Gastroesophageal sphincter (tissue), 4 donors: ENCODE measurements around the gene PUS7L. TPM values are rescaled to one million over a fixed set of nuclear protein-coding genes. Genes with fewer than 3 reads are reported as not detected.
A peak's percentile ranks its signal among the peaks of the same experiment; 100 is the strongest.
"Not testable (repeated sequence)": the region's sequence is repeated elsewhere in the genome, so short reads cannot be mapped to it uniquely, and the experiment has no call there.

ENCODE experiments used
- ATAC-seq: fragments of 150-250 bp; one replicate; pipeline ENCODE4 v1.9.1; 2016; ENCODE audit warnings: mild to moderate bottlenecking, moderate library complexity
- H3K27ac ChIP-seq, 4 donors: fragments of 200-600 bp; sonication (generic) in 3 of 4; 1 replicate in 3 of 4; 2 replicates in 1 of 4; pipeline ENCODE4 v1.5.1; 2016 to 2019
- H3K27me3 ChIP-seq: fragments of 200-600 bp; sonication (generic); one replicate; pipeline ENCODE4 v1.5.1; 2019
- H3K36me3 ChIP-seq, 2 donors: fragments of 200-600 bp; sonication (generic); one replicate each; pipeline ENCODE4 v1.5.1; 2019; ENCODE audit warnings: control low read depth in 1 of 2
- H3K4me1 ChIP-seq, 3 donors: fragments of 200-600 bp; sonication (generic); 1 replicate in 2 of 3; 2 replicates in 1 of 3; pipeline ENCODE4 v1.5.1; 2016 to 2019; ENCODE audit warnings: control low read depth in 2 of 3
- H3K4me3 ChIP-seq, 2 donors: fragments of 200-600 bp; sonication (generic); one replicate each; pipeline ENCODE4 v1.5.1; 2019; ENCODE audit warnings: mild to moderate bottlenecking in 1 of 2, moderate library complexity in 1 of 2
- H3K9me3 ChIP-seq, 3 donors: fragments of 200-600 bp; sonication (generic); one replicate each; pipeline ENCODE4 v1.5.1; 2017 to 2019; ENCODE audit warnings: control low read depth in 2 of 3
- EP300 ChIP-seq: sonication (generic); formaldehyde crosslinking; IDR thresholded peaks from one replicate; pipeline ENCODE4 v1.6.1; 2017; ENCODE audit warnings: antibody characterized with exemption, mild to moderate bottlenecking
- POLR2A ChIP-seq, 2 donors: fragments of 450-650 bp; IDR thresholded peaks; one replicate each; pipeline ENCODE4 v1.6.1; 2017; ENCODE audit warnings: antibody characterized with exemption in 2 of 2, mild to moderate bottlenecking in 2 of 2, moderate library complexity in 1 of 2
- POLR2AphosphoS5 ChIP-seq: sonication (generic); formaldehyde crosslinking; IDR thresholded peaks from one replicate; pipeline ENCODE4 v1.6.1; 2017; ENCODE audit warnings: antibody characterized with exemption
- WGBS, 2 donors: methylation state at CpG; one replicate each; pipeline ENCODE4 v1.1.5; 2018; ENCODE audit warnings: low coverage in 1 of 2; 5-methylcytosine and 5-hydroxymethylcytosine counted together
- total RNA-seq, 4 donors: library from RNA; depleted of rRNA; stranded (reverse); fragments of >200 nt; gene quantifications; one replicate each; pipeline ENCODE4 v1.1.0, GENCODE V29; 2016
- TF ChIP-seq, protein P1 (sequence below), 4 experiments: fragments of 200-600 bp in 2 of 4; fragments of 450-650 bp in 2 of 4; sonication (generic) in 1 of 4; IDR thresholded peaks; one replicate each; pipeline ENCODE4 v1.5.1; 2017 to 2019; ENCODE audit warnings: antibody characterized with exemption in 4 of 4, mild to moderate bottlenecking in 2 of 4, moderate library complexity in 2 of 4

PUS7L gene
- total RNA-seq, 4 donors from 2014 or later = 5.4 to 11.7 (median 9.7) TPM

DNA sequence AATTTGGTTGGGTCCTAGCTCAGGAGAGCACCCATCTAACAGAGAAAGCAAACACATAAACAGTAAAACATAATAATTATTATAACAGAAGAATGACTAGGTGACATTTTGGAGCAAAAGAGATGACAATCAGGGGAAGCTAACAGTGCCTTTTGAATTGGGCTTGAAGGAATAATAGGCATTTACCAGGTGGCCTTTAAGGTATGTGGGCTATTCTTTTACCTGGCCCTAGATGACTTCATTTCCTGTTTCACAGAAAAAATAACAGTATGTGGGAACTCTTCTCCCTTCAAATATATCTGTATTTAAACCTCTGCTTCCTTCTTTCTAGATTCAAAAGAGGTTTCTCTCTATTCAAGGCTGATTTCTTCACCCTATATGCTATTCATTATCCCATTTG, 4.0 kb upstream of the PUS7L start:
- Histone ChIP-seq H3K9me3 (no peaks in the 10 kb centered on the region), H3K4me1 (peaks cover 6 to 31% (median 17%) of the 10 kb centered on the region in 3 donors), H3K27me3 (no peaks in the 10 kb centered on the region), H3K27ac (no peak overlapping the region), H3K4me3 (no peak overlapping the region), H3K36me3 (no peaks in the 10 kb centered on the region)
- TF ChIP-seq EP300 (no peak), POLR2AphosphoS5 (no peak), POLR2A (IDR thresholded peaks at IDR 0.05) (no peak)
- TF ChIP-seq, protein P1, sequence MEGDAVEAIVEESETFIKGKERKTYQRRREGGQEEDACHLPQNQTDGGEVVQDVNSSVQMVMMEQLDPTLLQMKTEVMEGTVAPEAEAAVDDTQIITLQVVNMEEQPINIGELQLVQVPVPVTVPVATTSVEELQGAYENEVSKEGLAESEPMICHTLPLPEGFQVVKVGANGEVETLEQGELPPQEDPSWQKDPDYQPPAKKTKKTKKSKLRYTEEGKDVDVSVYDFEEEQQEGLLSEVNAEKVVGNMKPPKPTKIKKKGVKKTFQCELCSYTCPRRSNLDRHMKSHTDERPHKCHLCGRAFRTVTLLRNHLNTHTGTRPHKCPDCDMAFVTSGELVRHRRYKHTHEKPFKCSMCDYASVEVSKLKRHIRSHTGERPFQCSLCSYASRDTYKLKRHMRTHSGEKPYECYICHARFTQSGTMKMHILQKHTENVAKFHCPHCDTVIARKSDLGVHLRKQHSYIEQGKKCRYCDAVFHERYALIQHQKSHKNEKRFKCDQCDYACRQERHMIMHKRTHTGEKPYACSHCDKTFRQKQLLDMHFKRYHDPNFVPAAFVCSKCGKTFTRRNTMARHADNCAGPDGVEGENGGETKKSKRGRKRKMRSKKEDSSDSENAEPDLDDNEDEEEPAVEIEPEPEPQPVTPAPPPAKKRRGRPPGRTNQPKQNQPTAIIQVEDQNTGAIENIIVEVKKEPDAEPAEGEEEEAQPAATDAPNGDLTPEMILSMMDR (IDR thresholded peaks at IDR 0.05) = no peak
- ATAC-seq = no peak

DNA sequence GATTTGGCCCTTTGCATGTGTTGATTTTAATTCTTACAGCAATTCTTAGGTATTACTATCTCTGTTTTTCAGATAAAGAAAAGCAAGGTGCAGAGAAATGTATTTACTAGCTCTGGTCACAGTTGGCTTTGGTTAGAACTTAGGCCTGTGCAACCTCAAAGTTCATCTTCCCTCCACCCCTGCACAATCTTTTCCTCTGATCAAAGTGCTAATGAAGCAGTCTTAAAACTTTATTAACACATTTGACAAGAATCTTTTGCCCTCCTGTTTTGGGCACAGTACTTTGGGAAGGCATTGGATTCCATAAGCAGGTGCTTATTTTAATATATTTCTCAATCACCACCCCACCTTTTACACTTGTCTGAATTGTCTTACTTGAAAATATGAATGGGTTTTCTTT, 2.9 kb upstream of the PUS7L start:
- no peaks in the 10 kb centered on the region for H3K9me3 ChIP-seq
- ATAC-seq = no peak
- no peaks in the 10 kb centered on the region for H3K27me3 ChIP-seq
- no peaks in the 10 kb centered on the region for H3K36me3 ChIP-seq
- peaks cover 6 to 35% (median 18%) of the 10 kb centered on the region in 3 donors for H3K4me1 ChIP-seq
- no peak overlapping the region for H3K27ac ChIP-seq
- no peak overlapping the region for H3K4me3 ChIP-seq
- TF ChIP-seq EP300 = no peak
- TF ChIP-seq, protein P1 (IDR thresholded peaks at IDR 0.05) = no peak

DNA sequence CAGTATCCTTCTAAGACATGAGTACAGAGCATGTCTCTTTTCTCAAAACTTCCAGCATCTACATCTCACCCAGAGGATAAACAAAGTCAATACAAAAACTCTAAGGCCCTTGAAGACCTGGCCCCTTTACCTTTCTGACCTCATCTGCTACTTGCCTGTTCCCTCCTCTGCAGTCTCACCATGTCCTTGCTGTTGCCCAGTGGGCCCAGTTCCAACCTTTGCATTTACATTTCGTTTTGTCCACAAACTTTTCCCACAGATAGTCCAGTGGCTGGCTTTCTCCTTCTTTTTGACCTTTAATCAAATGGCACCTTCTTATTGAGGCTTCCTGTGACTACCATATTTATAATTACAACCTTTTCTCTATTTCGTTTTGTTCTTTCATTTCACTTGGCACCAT, 1.8 kb upstream of the PUS7L start:
- TF ChIP-seq, protein P1 (IDR thresholded peaks at IDR 0.05) = no peak
- TF ChIP-seq POLR2A (IDR thresholded peaks at IDR 0.05) (no peak), EP300 (no peak), POLR2AphosphoS5 (no peak)
- Histone ChIP-seq H3K4me1 (peaks cover 6 to 35% (median 18%) of the 10 kb centered on the region in 3 donors), H3K27me3 (no peaks in the 10 kb centered on the region), H3K4me3 (no peak overlapping the region), H3K27ac (no peak overlapping the region), H3K9me3 (no peaks in the 10 kb centered on the region), H3K36me3 (no peaks in the 10 kb centered on the region)
- 57 to 85% methylated on average over 1 to 2 of the region's 2 CpGs for WGBS, 2 donors
- no peak for ATAC-seq

DNA sequence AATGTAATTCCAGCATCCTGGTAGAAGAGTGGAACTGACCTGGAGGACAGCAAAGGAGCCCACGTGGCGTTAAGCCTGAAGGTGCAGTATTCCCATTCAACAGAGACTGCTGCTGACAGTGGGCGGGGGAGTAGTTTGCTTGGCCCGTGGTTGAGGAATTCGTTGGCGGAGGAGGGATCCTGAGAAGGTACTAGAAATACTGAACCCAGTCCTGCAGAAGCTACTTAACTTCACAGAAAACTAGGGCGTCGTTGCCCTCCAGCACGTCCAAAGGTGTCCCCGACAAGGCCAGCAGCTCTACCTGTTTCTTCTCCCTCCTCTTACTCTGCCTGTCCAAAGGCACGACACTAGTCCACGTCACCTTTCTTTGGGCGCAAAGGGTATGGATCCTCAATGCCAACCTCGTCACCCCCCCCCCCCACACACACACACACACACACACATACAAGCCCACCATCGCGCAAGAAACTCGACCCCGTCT, 303 bp downstream of the PUS7L start:
- Histone ChIP-seq H3K9me3 (no peaks in the 10 kb centered on the region), H3K27me3 (no peaks in the 10 kb centered on the region), H3K4me1 (peaks cover 6 to 35% (median 18%) of the 10 kb centered on the region in 3 donors), H3K27ac (peak overlapping the region; percentile 12 to 89 (median 88)), H3K36me3 (peaks cover 0 to 11% of the 10 kb centered on the region in 2 donors), H3K4me3 (peak overlapping the region; percentile 54 to 67)
- 1 to 2% methylated on average over 11 to 13 of the region's 18 CpGs for WGBS, 2 donors
- peak; percentile 24 for ATAC-seq
- no peak for TF ChIP-seq EP300
- TF ChIP-seq, protein P1 (IDR thresholded peaks at IDR 0.05) = no peak
- TF ChIP-seq POLR2AphosphoS5 = no peak
- TF ChIP-seq POLR2A (IDR thresholded peaks at IDR 0.05) = no peak

DNA sequence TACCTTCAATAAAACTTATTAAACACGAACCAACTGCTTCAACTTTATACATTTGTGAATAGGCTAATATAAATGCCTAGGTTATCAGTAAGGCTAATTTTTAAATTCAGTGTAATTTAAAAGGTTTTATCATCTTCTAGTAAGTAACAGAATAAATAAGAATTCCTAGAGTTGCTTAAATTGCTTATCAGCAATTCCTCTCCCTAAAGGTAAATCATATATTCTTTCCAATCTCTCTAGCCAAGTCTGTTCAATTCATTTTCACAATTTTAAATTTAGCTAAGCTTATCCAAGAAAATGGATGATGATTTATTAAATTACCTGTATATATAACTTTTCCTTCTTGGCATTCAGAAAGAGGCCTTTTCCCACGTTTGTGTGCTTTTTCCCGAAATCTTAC, 4.6 kb downstream of the PUS7L start:
- Histone ChIP-seq H3K4me3 (no peak overlapping the region), H3K36me3 (peaks cover 0 to 18% of the 10 kb centered on the region in 2 donors), H3K27ac (no peak overlapping the region), H3K4me1 (peaks cover 0 to 10% (median 4%) of the 10 kb centered on the region in 3 donors), H3K9me3 (no peaks in the 10 kb centered on the region), H3K27me3 (no peaks in the 10 kb centered on the region)
- 93% methylated on average over 3 of the region's 3 CpGs for WGBS, 2 donors
- no peak for ATAC-seq
- no peak for TF ChIP-seq POLR2AphosphoS5
- TF ChIP-seq, protein P1 (IDR thresholded peaks at IDR 0.05) = no peak

DNA sequence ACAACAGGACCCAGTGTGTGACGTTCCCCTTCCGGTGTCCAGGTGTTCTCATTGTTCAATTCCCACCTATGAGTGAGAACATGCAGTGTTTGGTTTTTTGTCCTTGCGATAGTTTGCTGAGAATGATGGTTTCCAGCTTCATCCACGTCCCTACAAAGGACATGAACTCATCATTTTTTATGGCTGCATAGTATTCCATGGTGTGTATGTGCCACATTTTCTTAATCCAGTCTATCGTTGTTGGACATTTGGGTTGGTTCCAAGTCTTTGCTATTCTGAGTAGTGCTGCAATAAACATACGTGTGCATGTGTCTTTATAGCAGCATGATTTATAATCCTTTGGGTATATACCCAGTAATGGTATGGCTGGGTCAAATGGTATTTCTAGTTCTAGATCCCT, 7.2 kb downstream of the PUS7L start:
- H3K4me1 ChIP-seq, H3K27me3 ChIP-seq, H3K4me3 ChIP-seq, H3K27ac ChIP-seq, H3K9me3 ChIP-seq, ATAC-seq: not testable (repeated sequence)
- peaks cover 0 to 18% of the 10 kb centered on the region in 2 donors for H3K36me3 ChIP-seq
- WGBS, 2 donors = 100% methylated on average over 3 of the region's 6 CpGs; no CpG with 5 or more reads in 1 of the 2 donors
